ENCODE measurements around the gene XPO6.

XPO6 gene

GRCh38 chr16:28186752-28187151, 25.0 kb downstream of the XPO6 start:
- DNase-seq: no peak

DNA sequence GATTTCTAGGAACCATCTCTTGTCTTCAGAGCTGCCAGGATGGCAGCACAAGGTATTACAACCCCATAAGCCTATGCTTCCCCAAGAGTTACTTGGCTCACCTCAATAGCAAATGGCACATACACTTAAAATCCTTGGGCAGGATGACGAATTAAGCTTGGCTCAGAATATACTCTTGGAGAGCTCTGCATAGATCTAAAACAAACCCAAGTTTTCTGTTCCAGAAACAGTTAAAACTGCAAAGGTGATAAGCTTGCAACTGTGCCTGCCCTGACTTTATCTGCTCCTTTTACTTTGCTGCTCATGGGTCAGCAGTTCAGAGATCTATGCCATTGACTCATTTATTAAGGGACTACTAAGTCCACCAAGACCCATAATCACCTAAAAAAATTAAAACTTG, 26.1 kb downstream of the XPO6 start:
- DNase-seq: no peak

DNA sequence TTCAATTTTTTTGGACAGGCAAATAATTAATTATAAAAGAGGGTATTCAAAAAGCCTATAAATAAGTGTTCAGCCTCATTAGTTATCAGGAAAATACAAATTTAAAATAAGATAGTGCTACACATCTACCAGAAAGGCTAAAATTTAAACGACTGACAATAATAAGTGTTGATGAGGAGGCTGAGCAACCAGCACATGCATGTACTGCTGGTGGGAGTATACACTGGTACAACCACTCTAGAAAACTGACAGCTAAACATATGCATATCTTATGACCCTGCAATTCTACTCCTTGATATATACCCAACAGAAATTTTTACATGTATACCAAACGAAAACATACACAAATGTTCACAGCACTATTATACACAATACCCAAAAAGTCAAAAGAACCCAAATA, 27.1 kb downstream of the XPO6 start:
- DNase-seq: no peak

DNA sequence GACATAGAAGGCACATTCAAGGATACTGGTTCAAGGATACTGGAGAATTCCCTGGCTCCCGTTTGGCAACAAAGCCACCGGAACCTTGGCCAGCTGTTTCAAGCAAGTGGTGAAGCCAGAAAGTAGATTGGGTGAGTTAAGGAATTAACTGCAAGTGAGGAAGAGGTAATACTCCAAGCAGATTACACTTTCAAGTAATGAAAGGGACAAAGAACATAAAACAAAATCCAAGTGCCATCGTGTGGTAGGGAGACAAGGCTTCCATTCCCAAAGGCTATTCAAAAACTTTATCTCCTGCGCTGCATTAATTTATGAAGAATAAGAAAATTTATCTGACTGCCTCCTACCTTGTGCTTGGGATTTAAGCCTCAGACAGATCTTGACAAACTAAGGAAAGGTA, 27.8 kb downstream of the XPO6 start:
- DNase-seq: no peak

- DNase-seq: no peak
Measured at GRCh38 chr16:28183484-28183883, 28.3 kb downstream of the XPO6 start.

DNA sequence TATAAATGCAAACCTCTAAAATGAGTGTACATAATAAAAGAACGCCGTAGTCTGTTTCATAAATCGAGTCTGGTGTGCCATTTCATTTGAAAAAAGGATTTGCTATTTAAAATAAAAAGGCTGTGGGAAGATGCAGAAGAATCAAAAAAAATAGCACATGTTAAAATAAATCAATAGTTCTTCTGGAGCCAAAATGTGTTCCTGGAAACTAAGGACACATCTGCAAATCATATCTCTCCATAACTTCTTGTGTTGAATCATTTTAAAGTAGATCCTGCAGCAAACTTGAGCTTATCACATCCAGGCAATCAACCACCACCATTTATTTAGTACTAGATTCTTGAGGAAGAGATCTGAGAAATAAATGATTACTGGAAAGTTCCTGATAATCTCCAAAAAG, 29.0 kb downstream of the XPO6 start:
- DNase-seq: no peak

DNA sequence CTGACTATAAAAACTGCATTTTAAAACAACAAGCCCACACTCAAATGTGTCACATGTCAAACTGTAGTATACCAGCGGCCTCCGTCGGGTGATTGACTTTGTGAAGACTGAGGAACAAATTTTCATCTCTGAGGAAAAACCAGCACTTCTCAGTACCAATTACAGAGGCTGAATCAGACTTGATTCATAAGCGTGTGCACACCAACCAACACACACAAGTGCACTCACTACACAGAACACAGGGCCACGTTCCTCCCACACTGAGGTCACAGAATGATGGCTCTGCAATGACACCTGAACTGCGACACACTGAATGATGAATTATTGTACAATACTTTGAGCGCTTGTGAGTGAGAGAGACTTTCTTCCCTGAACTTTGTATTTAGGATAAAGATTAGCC, 29.6 kb downstream of the XPO6 start:
- no peak for DNase-seq

- DNase-seq: no peak
Measured at GRCh38 chr16:28181515-28181914, 30.2 kb downstream of the XPO6 start.

DNA sequence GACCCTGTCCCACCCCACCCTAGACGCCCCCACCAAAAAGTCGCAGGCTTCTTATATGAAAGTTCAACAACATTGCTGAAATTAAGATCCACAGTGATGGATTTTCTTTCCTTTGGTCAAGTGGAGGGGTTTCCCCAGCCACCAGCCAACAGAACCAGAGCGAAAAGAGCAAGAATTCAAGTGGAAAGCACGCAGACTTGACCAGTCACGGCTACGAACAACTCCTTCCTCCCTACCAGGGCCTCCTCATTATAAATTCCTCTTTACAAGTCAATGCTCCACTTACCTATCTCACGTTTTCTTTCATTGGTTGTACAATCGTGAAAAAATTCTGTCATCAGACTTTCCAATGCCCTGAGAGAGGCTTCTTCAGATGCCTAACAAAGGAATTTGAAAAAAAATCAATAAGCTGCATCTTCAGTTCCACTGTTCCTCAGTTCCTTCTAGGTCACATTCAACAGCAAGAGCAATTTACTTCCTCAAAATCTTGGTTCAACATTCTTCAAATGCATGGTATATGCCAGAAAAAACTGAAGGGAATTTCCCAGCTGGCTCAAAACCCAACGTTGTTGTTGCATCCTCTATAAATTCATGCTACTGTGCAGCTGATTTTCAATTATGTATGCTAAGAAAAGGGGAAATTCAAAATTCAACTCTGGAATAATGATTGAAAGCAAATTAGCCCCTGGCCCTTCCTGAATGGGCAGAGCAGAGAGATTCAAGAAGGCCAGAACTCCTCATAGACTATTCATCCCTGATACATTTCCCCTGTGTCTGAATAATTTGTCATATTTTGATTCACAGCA, 30.9 kb downstream of the XPO6 start:
- DNase-seq: peak in 1 of 58 donors; percentile 45

DNA sequence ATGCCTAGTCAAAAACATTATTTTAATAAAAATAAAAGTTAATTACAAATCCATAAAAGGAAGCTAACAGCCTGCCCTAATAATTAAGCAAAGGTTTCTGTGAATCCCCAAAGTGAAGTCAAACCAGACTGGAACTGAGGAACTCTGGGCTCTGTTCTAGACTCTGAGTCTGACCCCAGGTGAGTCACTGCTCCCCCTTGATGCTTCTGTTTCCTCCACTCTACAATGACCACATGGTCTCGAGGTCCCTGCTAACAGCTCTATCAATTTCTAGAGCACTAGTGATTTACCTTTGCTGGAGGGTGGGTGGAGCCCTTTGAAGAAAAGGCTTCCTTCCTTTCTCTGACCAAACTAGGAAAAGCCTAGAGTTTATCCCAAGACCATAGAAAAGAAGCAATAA, 32.4 kb downstream of the XPO6 start:
- DNase-seq: no peak

GRCh38 chr16:28175715-28176114, 36.0 kb downstream of the XPO6 start:
- DNase-seq: no peak

DNA sequence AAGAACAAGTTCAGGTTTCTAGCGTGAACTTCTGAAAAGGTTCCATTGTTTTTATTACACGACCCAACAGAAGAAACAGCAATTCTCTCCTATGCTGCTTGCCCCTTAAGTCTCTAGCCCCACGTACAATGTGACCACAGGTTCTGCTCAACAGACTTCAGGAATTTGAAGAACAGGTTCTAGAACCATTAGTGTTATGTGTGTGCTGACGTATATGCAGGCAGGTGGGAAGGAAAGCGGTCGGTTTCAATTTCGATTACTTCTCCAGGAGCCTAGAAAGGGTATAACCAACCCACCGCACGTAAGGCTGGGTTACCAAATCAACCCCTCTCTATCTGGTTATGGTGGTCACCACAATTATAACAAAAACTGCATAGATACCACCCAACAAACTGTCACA, 39.4 kb downstream of the XPO6 start:
- DNase-seq: no peak

- DNase-seq: no peak
Measured at GRCh38 chr16:28171816-28172215, 39.9 kb downstream of the XPO6 start.

GRCh38 chr16:28168991-28169554, 42.7 kb downstream of the XPO6 start:
- DNase-seq: no peak

DNA sequence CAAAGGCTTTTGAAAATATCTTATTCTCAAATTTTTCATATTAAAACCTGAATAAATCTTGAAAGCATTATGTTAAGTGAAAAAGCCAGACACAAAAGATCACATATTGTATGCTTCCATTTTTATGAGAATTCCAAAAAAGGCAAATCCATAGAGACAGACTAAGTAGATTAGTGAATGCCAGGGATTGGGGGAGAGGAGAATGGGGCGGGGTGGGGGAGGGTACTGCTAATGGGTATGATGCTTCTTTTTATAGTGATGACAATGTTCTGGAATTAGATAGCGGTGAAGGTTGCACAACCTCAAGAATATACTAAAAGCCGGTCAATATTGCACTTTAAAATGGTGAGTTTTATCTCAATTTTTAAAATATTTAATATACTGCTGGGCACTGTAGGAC, 44.0 kb downstream of the XPO6 start:
- no peak for DNase-seq

- DNase-seq: no peak
Measured at GRCh38 chr16:28167221-28167620, 44.5 kb downstream of the XPO6 start.

GRCh38 chr16:28166394-28167208, 45.2 kb downstream of the XPO6 start:
- DNase-seq: no peak

DNA sequence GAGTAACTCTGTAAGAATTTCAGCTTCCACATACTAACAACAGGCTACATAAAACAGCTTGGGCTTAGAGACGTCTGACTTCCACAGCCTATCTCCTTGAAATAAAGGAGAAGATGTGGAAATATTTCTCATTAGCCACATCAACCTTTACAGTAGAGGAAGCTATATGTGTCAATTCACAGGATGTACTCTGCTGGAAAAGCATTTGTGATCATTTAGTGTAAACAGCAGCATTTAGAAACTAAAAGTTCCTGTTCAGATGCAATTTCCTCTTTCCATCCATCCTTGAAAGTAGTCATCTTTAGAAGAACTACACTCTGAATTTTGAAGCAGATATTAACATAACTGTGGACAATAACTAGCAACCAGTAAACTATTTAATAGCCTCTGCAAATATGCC, 46.2 kb downstream of the XPO6 start:
- DNase-seq: no peak

DNA sequence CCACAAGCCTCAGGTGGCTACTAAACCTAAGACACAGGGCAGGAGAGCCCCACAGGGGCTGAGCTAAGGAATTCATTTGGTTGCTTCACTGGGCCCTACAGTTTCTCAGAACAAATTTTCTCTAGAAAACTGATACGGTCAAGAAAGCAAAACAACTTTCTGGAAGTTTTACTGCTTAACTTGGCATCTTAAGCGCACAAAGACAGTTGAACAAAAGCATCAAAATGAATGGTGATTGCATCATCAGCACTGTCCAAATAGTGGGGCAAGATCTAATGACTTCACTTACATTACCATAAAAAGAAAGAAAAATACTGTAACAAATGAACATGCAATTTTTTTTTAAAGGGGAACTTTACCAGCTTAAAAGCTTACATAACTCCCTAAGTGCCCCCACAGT, 47.6 kb downstream of the XPO6 start:
- DNase-seq: no peak

- DNase-seq: no peak
Measured at GRCh38 chr16:28163699-28164098, 48.1 kb downstream of the XPO6 start.

DNA sequence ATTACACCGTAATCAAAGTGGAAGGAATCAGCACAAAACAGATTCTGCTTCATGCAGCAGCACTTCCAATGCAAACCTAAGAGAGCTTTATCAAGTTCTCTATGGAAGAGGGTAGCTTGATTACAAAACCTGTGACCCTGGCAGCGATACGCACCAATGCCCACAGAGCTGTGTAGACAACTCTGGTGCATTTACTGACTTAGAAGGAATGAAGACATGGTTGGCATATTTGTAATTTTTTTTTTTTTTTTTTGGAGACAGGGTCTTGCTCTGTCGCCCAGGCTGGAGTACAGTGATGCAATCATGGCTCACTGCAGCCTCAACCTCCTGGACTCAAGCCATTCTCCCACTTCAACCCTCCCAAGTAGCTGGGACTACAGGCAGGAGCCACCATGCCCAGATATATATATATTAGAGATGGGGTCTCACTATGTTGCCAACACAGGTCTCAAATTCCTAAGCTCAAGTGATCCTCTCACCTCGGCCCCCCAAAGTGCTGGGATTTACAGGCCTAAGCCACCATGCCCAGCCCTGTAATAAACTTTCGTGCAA, 49.4 kb downstream of the XPO6 start:
- no peak for DNase-seq

GRCh38 chr16:28161626-28162025, 50.1 kb downstream of the XPO6 start:
- no peak for DNase-seq
